ENCODE data around the gene TSC2.

GRCh38 chr16:2058420-2058819, 10.6 kb downstream of the TSC2 start:
- TF ChIP-seq, protein P1, sequence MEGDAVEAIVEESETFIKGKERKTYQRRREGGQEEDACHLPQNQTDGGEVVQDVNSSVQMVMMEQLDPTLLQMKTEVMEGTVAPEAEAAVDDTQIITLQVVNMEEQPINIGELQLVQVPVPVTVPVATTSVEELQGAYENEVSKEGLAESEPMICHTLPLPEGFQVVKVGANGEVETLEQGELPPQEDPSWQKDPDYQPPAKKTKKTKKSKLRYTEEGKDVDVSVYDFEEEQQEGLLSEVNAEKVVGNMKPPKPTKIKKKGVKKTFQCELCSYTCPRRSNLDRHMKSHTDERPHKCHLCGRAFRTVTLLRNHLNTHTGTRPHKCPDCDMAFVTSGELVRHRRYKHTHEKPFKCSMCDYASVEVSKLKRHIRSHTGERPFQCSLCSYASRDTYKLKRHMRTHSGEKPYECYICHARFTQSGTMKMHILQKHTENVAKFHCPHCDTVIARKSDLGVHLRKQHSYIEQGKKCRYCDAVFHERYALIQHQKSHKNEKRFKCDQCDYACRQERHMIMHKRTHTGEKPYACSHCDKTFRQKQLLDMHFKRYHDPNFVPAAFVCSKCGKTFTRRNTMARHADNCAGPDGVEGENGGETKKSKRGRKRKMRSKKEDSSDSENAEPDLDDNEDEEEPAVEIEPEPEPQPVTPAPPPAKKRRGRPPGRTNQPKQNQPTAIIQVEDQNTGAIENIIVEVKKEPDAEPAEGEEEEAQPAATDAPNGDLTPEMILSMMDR (conservative IDR thresholded peaks at IDR 0.05; ENCODE audit: low read length): no peak
- no peak for TF ChIP-seq EZH2phosphoT487 (IDR thresholded peaks at IDR 0.05; ENCODE audit: borderline replicate concordance, low read depth, low read length)
